Smooth muscle cell of the umbilical artery (primary cell): ENCODE measurements around the gene MMP12. TPM values are rescaled to one million over a fixed set of nuclear protein-coding genes. Genes with fewer than 3 reads are reported as not detected.

ENCODE experiments used
- total RNA-seq: library from RNA; depleted of rRNA; stranded (reverse); fragments of >200 nt; gene quantifications from 2 replicates; pipeline ENCODE4 v1.2.3, GENCODE V29; 2014

The MMP12 gene
- 0.18 and 1.2 TPM in 2 replicates for total RNA-seq

GRCh38 chr11:102874852-102875251 lies at the start of gene MMP12:
MMP12 (minus strand) TSS chr11:102874982; CDS start chr11:102874937, 45 bp downstream.

DNA sequence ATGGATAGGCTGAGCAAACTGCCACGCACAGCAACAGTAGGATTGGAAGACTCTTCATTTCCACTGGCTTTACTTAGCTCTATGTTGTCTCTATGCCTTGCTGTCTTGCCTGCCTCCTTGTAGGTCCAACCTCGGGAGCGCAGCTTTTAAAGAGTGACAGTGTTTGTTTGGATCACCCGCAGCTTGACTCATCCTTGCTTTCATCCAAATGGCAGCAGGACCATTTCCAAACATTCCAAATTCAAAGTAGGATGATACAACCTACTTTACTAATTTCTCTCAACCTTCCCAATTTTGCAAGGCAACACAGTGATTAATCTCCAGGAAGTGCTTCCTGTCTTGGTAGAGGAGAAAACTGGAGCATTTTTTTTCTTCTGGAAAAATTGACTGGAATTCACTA lies 31.3 kb downstream of the MMP12 start, which contains the start of gene MMP3:
TSS of gene MMP3 (minus strand) at position 121 of the 400 bp plus-strand sequence. CDS start at position 58, 63 bp downstream.

Other genes starting within 250 kb of the MMP12 start
- not detected in 2 replicates for gene MMP20, start 249.7 kb downstream of the MMP12 start, total RNA-seq
- gene MMP27, start 169.2 kb downstream of the MMP12 start, total RNA-seq: not detected in 2 replicates
- gene MMP8, start 150.0 kb downstream of the MMP12 start, total RNA-seq: 1.4 and 1.5 TPM in 2 replicates
- gene MMP10, start 94.4 kb downstream of the MMP12 start, total RNA-seq: 1.3 and 2.1 TPM in 2 replicates
- gene MMP1, start 76.8 kb downstream of the MMP12 start, total RNA-seq: 47.9 and 122 TPM in 2 replicates
- gene MMP3, start 31.4 kb downstream of the MMP12 start, total RNA-seq: 0.88 and 10.7 TPM in 2 replicates
- under 0.01 TPM in 1 of 2 replicates, not detected in the other for gene MMP13, start 80.8 kb upstream of the MMP12 start, total RNA-seq
- 54.0 and 56.7 TPM in 2 replicates for gene DCUN1D5, start 217.2 kb upstream of the MMP12 start, total RNA-seq
- gene DYNC2H1, start 234.4 kb upstream of the MMP12 start, total RNA-seq: 40.7 and 55.8 TPM in 2 replicates